ENCODE data around the gene EEPD1. TPM values are rescaled to one million over a fixed set of nuclear protein-coding genes. Genes with fewer than 3 reads are reported as not detected.
"Not testable (repeated sequence)": the region's sequence is repeated elsewhere in the genome, so short reads cannot be mapped to it uniquely, and the experiment has no call there.

Gene EEPD1
- total RNA-seq (2022) (0.37 and 0.70 TPM in 2 replicates), Bru-seq, nascent RNA (percentile 21 among the genes with signal in this experiment), BruChase-seq, experiment 1, labeled RNA remaining after a 6-hour chase (percentile 20 among the genes with signal in this experiment), BruChase-seq, experiment 2, labeled RNA remaining after a 2-hour chase (percentile 22 among the genes with signal in this experiment)
- long read RNA-seq, result 0 reads

DNA sequence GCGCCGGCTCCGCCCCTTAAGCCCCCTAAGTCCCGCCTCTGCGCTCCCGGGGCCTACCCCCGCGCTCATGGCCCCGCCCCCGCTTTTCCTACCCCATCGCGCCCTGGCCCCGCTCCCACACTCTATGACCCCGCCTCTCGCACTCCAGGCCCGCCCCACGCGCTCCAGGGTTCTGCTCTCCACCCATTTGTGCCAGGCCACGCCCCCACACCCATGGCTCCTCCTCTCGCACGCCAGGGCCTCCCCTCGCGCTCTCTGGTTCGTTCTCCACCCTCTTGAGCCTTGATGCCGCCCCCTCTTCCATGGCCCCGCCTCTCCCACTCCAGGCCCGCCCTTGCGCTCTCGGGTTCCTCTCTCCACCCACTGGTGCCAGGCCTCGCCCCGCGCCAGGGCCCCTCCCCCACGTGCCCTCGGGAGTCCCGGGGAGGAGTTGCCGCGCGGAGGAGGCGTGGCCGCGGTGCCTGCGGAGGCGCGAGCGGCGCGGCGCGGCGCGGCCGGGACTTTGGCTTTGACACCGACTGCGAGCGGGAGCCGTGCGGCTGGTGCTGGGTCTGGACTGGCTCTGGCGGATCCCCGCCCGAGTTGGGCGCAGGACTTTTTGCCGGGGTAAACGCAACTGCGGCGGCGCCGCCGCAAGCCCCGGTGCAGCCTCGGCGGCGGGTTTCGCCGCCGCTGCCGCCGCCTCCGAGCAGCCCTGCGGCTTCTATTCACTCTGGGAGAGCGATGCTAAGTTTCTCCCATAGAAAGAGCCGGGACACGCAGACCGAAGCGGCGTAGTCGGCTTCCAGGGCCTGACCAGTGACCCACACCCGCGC lies at the start of gene EEPD1:
EEPD1 (plus strand) TSS at position 499 of the 815 bp plus-strand sequence. CDS start 1,071 bp downstream, outside the sequence.
- intact Hi-C loops (cut with micrococcal nuclease), result loop anchor here (2.0 to 10.0 kb wide), 3 partner anchors 34 to 166 kb away; no protein-coding TSS in a partner anchor
- Mint-ChIP-seq H3K36me3 (ENCODE audit: insufficient read depth, unreplicated experiment) (peaks cover 4% of the 10 kb centered on the region), H3K4me3 (ENCODE audit: unreplicated experiment) (peak within 1 kb of the TSS; percentile 72), H3K9me3 (ENCODE audit: unreplicated experiment) (peaks cover 7% of the 10 kb centered on the region), H3K27me3 (ENCODE audit: insufficient read depth, unreplicated experiment) (no peaks in the 10 kb centered on the region), H3K27ac (ENCODE audit: low read depth, unreplicated experiment) (peak within 1 kb of the TSS; percentile 3), H3K4me1 (ENCODE audit: insufficient read depth, unreplicated experiment) (no peaks in the 10 kb centered on the region)
- no TSS peak for BruUV-seq (replicated peaks)
- DNase-seq (ENCODE audit: unreplicated experiment), result peak; percentile 99
- ChIA-PET POLR2A (no interaction called here), CTCF (no interaction called here)
- TF ChIP-seq, protein P1, sequence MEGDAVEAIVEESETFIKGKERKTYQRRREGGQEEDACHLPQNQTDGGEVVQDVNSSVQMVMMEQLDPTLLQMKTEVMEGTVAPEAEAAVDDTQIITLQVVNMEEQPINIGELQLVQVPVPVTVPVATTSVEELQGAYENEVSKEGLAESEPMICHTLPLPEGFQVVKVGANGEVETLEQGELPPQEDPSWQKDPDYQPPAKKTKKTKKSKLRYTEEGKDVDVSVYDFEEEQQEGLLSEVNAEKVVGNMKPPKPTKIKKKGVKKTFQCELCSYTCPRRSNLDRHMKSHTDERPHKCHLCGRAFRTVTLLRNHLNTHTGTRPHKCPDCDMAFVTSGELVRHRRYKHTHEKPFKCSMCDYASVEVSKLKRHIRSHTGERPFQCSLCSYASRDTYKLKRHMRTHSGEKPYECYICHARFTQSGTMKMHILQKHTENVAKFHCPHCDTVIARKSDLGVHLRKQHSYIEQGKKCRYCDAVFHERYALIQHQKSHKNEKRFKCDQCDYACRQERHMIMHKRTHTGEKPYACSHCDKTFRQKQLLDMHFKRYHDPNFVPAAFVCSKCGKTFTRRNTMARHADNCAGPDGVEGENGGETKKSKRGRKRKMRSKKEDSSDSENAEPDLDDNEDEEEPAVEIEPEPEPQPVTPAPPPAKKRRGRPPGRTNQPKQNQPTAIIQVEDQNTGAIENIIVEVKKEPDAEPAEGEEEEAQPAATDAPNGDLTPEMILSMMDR (IDR thresholded peaks at IDR 0.05; ENCODE audit: unreplicated experiment), result no peak

DNA sequence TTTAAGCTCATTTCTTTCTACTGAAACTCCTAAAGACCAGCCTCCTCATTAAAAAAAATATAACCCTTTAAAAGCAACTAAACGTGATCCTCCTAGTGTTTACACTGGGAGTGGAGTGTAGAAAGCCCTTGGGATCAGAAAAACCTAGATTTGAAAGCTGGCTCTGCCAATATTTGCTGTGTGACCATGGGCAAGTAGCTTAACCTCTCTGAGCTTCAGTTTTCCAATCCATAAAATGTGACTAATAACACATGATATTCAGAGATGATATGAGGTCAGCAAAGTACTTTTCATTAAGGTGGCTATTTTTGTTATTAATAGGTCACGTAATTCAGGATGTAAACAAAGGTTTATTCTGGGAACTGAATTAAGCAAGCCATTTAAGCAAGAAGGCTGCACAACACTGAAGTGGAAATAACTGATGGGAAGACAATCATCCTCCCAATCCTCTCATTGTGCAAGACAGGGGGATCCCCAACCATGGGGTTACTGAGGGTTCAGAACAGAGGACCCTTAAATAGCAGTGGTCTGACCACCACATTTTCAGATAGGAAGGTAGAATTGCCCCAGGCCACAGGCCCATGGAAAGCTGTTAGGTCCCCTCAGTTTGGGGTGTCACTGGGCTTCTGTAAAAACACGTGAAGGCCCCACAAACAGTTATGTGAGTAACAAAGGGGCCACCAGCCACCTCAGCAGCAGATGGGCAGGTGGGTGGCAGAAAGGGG lies 49.1 kb upstream of the EEPD1 start:
- CTCF ChIA-PET, result interaction anchor here (0.7 to 1.0 kb wide), 2 partner anchors 12 to 56 kb away, joined by 3 to 4 read pairs; no protein-coding TSS in a partner anchor
- Mint-ChIP-seq H3K9me3 (ENCODE audit: unreplicated experiment) (no peaks in the 10 kb centered on the region), H3K4me3 (ENCODE audit: unreplicated experiment) (no peak overlapping the region), H3K27me3 (ENCODE audit: insufficient read depth, unreplicated experiment) (no peaks in the 10 kb centered on the region), H3K4me1 (ENCODE audit: insufficient read depth, unreplicated experiment) (no peaks in the 10 kb centered on the region), H3K36me3 (ENCODE audit: insufficient read depth, unreplicated experiment) (no peaks in the 10 kb centered on the region), H3K27ac (ENCODE audit: low read depth, unreplicated experiment) (no peak overlapping the region)
- DNase-seq (ENCODE audit: unreplicated experiment), result no peak
- intact Hi-C loops (cut with micrococcal nuclease), result no loop called here
- no TSS peak for BruUV-seq (replicated peaks)
- POLR2A ChIA-PET, result interaction anchor here (0.6 to 0.9 kb wide), 4 partner anchors 9 to 115 kb away, joined by 3 read pairs; no protein-coding TSS in a partner anchor
- TF ChIP-seq, protein P1 (IDR thresholded peaks at IDR 0.05; ENCODE audit: unreplicated experiment), result no peak

DNA sequence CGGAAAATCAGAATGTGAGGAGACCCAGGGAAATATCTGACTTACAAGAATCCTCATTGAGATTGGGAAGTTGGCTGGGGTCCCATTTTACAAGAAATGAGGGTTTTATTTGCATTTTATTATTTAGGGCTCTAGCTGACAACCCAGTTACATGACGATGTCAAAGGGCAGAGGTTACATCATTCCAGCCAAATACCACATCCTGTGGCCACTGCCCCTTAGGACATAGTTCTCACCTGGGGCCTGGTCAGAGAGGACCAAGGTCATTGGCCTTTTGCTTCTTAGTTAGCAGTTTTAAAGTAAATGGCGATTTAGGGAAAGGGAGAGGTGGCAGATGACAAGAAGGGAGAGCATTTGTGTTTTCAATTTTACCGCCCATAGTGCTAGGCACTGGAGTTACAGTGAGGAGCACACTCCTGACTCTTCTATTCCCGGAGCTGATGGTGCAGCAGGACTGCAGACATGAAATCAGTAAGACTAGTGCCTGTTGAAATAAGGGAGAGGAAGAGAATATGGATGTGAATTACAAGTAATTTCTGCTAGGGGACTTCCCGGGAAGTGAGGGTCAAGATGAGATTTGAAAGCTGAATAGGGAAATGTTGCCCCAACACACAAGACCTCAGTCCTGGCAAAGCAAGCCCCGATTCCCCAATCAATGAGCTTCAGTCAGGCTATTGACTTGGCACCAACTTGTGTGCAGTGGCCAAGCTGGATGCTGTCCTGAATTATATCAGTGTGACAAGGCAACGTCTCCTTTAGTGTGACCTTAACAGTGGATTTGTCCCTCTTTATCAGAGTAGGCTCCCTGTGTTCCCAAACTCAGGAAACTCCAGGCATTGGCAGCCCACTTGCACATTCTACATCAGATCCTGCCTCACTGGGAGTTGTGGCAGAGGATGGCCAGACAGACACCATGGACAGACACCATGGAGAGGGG lies 45.8 kb upstream of the EEPD1 start:
- intact Hi-C loops (cut with micrococcal nuclease); BruUV-seq (replicated peaks); H3K4me1 Mint-ChIP-seq (ENCODE audit: insufficient read depth, unreplicated experiment); H3K27ac Mint-ChIP-seq (ENCODE audit: low read depth, unreplicated experiment); H3K27me3 Mint-ChIP-seq (ENCODE audit: insufficient read depth, unreplicated experiment); H3K4me3 Mint-ChIP-seq (ENCODE audit: unreplicated experiment); CTCF ChIA-PET; POLR2A ChIA-PET; H3K36me3 Mint-ChIP-seq (ENCODE audit: insufficient read depth, unreplicated experiment); H3K9me3 Mint-ChIP-seq (ENCODE audit: unreplicated experiment); DNase-seq (ENCODE audit: unreplicated experiment): not testable (repeated sequence)

DNA sequence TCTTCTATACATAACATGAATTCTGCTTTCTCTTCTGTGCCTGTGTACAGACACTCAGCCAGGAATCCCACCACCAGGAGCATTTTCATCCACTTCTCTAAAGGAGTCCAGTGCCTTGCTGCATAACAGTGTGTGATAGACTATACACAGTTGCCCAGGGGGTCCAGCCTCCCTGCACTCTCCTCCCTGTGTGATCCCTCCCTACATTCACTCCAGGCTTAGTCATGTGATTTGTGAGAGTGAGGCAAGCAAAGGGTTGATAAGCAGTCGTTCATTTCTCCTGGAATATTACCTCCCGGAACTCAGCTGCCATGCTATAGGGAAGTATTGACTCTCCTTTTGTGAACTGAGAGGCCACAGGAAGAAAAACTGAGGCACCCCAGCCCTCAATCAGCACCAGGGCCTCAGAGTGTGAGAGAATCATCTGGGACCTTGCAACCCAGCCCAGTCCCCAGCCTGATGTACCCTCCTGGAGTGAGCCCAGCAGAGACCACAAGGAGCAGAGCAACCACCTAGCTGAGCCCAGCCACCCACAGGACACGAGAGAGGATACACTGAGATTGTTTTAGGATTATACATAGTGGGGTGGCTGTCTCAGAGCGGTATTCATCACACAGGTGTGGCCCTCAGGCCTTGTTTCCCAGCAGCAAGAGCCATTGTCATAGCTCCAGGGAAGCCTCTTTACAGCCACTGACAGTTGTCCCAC lies 45.0 kb upstream of the EEPD1 start:
- intact Hi-C loops (cut with micrococcal nuclease), result no loop called here
- no peaks in the 10 kb centered on the region for H3K36me3 Mint-ChIP-seq (ENCODE audit: insufficient read depth, unreplicated experiment)
- ChIA-PET POLR2A (no interaction called here), CTCF (no interaction called here)
- no peaks in the 10 kb centered on the region for H3K27me3 Mint-ChIP-seq (ENCODE audit: insufficient read depth, unreplicated experiment)
- no peaks in the 10 kb centered on the region for H3K9me3 Mint-ChIP-seq (ENCODE audit: unreplicated experiment)
- DNase-seq (ENCODE audit: unreplicated experiment), result no peak
- H3K4me1 Mint-ChIP-seq (ENCODE audit: insufficient read depth, unreplicated experiment), result no peaks in the 10 kb centered on the region
- BruUV-seq (replicated peaks), result no TSS peak
- TF ChIP-seq, protein P1 (IDR thresholded peaks at IDR 0.05; ENCODE audit: unreplicated experiment), result no peak
- no peak overlapping the region for H3K27ac Mint-ChIP-seq (ENCODE audit: low read depth, unreplicated experiment)
- no peak overlapping the region for H3K4me3 Mint-ChIP-seq (ENCODE audit: unreplicated experiment)

Measured in MCF 10A (cell line).